MCF 10A (cell line): ENCODE data around the gene RACK1. TPM values are rescaled to one million over a fixed set of nuclear protein-coding genes. Genes with fewer than 3 reads are reported as not detected.

Source experiments
- BruUV-seq: library from RNA; stranded (reverse); fragments of 400-500 nt; replicated peaks from 2 replicates; lab custom pipeline; 2021; lab: Mats Ljungman, UMichigan
- CTCF ChIA-PET: fragments of 300-600 bp; sonication (Branson Sonifier 250); formaldehyde crosslinking; extraction: SDS; loops from one replicate; lab custom pipeline; 2021; ENCODE audit warnings: antibody characterized with exemption, inconsistent platforms; lab: Yijun Ruan, JAX
- POLR2A ChIA-PET: fragments of 300-600, 350-650 bp; sonication (Branson Sonifier 250); formaldehyde crosslinking; extraction: SDS; loops from one replicate; lab custom pipeline; 2020; ENCODE audit warnings: antibody characterized with exemption, inconsistent platforms; lab: Yijun Ruan, JAX
- DNase-seq: peaks from one replicate; pipeline ENCODE4 v3.0.0-alpha.2; 2018; ENCODE audit not compliant: unreplicated experiment
- H3K27ac Mint-ChIP-seq: one replicate; pipeline ENCODE4 v1.8.0; 2022; ENCODE audit warnings: mild to moderate bottlenecking, low read depth, mixed read lengths; ENCODE audit not compliant: unreplicated experiment
- H3K27me3 Mint-ChIP-seq: one replicate; pipeline ENCODE4 v1.8.0; 2022; ENCODE audit warnings: mixed read lengths; ENCODE audit not compliant: insufficient read depth, unreplicated experiment
- H3K36me3 Mint-ChIP-seq: one replicate; pipeline ENCODE4 v1.8.0; 2022; ENCODE audit warnings: mild to moderate bottlenecking, moderate library complexity, mixed read lengths; ENCODE audit not compliant: insufficient read depth, unreplicated experiment
- H3K4me1 Mint-ChIP-seq: one replicate; pipeline ENCODE4 v1.8.0; 2022; ENCODE audit warnings: mixed read lengths; ENCODE audit not compliant: insufficient read depth, unreplicated experiment
- H3K4me3 Mint-ChIP-seq: one replicate; pipeline ENCODE4 v1.8.0; 2022; ENCODE audit warnings: mild to moderate bottlenecking, moderate library complexity, mixed read lengths; ENCODE audit not compliant: unreplicated experiment
- H3K9me3 Mint-ChIP-seq: one replicate; pipeline ENCODE4 v1.8.0; 2022; ENCODE audit warnings: mixed read lengths; ENCODE audit not compliant: unreplicated experiment
- CTCF ChIP-seq: fragments of 200-600 bp; IDR thresholded peaks from one replicate; pipeline ENCODE4 v1.8.0; 2022; ENCODE audit warnings: antibody characterized with exemption, mild to moderate bottlenecking; ENCODE audit not compliant: unreplicated experiment
- intact Hi-C: fragments of 100-400 bp; cut with micrococcal nuclease; formaldehyde crosslinking; loops from 2 replicates; pipeline ENCODE4 v1.14.1; 2022
- total RNA-seq: library from RNA; stranded (reverse); gene quantifications from 2 replicates; pipeline ENCODE4 v1.2.3, GENCODE V29; 2022

RACK1 gene
- total RNA-seq, 1 experiment from 2014 or later, result 4,050 TPM

GRCh38 chr5:181258576-181258975 is 14.9 kb upstream of the RACK1 start:
- POLR2A ChIA-PET, result interaction anchor here (0.7 to 12.6 kb wide), 4 partner anchors 14 to 66 kb away, joined by 3 to 476 read pairs (median 22); partner anchors contain the start of genes RACK1, TRIM41 and TRIM7
- H3K36me3 Mint-ChIP-seq, result peaks cover 71% of the 10 kb centered on the region
- no peaks in the 10 kb centered on the region for H3K9me3 Mint-ChIP-seq
- H3K27ac Mint-ChIP-seq, result no peak overlapping the region
- CTCF ChIA-PET, result interaction anchor here (1.1 kb wide), 1 partner anchor 52 kb away, joined by 3 read pairs; no protein-coding TSS in a partner anchor
- peaks cover 30% of the 10 kb centered on the region for H3K4me1 Mint-ChIP-seq
- intact Hi-C loops, result no loop called here
- H3K4me3 Mint-ChIP-seq, result peak overlapping the region; percentile 86
- DNase-seq, result no peak
- no peak for TF ChIP-seq CTCF
- no TSS peak for BruUV-seq
- no peaks in the 10 kb centered on the region for H3K27me3 Mint-ChIP-seq

GRCh38 chr5:181255836-181256578 is 12.3 kb upstream of the RACK1 start:
- Mint-ChIP-seq H3K9me3 (no peaks in the 10 kb centered on the region), H3K36me3 (peaks cover 74% of the 10 kb centered on the region), H3K27me3 (no peaks in the 10 kb centered on the region), H3K27ac (no peak overlapping the region), H3K4me1 (peaks cover 40% of the 10 kb centered on the region), H3K4me3 (no peak overlapping the region)
- TF ChIP-seq CTCF, result no peak
- no peak for DNase-seq
- ChIA-PET CTCF (interaction anchor here (0.5 to 1.9 kb wide), 5 partner anchors 8 to 995 kb away, joined by 3 to 8 read pairs (median 5); no protein-coding TSS in a partner anchor), POLR2A (interaction anchor here (0.7 to 12.6 kb wide), 11 partner anchors 11 to 170 kb away, joined by 3 to 476 read pairs (median 4); partner anchors contain the start of genes RACK1 and TRIM41)
- intact Hi-C loops, result no loop called here
- no TSS peak for BruUV-seq

- peaks cover 77% of the 10 kb centered on the region for H3K36me3 Mint-ChIP-seq
- no peaks in the 10 kb centered on the region for H3K9me3 Mint-ChIP-seq
- no peak for TF ChIP-seq CTCF
- CTCF ChIA-PET, result interaction anchor here (0.7 to 1.4 kb wide), 4 partner anchors 10 to 66 kb away, joined by 3 to 8 read pairs (median 4); no protein-coding TSS in a partner anchor
- BruUV-seq, result no TSS peak
- H3K27me3 Mint-ChIP-seq, result no peaks in the 10 kb centered on the region
- no peak overlapping the region for H3K27ac Mint-ChIP-seq
- peaks cover 45% of the 10 kb centered on the region for H3K4me1 Mint-ChIP-seq
- DNase-seq, result no peak
- H3K4me3 Mint-ChIP-seq, result no peak overlapping the region
- POLR2A ChIA-PET, result interaction anchor here (1.1 to 12.6 kb wide), 9 partner anchors 11 to 87 kb away, joined by 3 to 476 read pairs (median 4); partner anchors contain the start of genes RACK1 and TRIM41
- intact Hi-C loops, result no loop called here
Measured at GRCh38 chr5:181255276-181255675, 11.6 kb upstream of the RACK1 start.

GRCh38 chr5:181248277-181248676 is 4.6 kb upstream of the RACK1 start:
- CTCF ChIA-PET, result interaction anchor here (0.6 to 1.9 kb wide), 4 partner anchors 9 to 78 kb away, joined by 3 to 7 read pairs (median 5); no protein-coding TSS in a partner anchor
- peak overlapping the region; percentile 99 for H3K4me3 Mint-ChIP-seq
- no peak for DNase-seq
- no peak for TF ChIP-seq CTCF
- H3K27me3 Mint-ChIP-seq, result no peaks in the 10 kb centered on the region
- POLR2A ChIA-PET, result interaction anchor here (0.9 to 19.6 kb wide), 8 partner anchors 8 to 75 kb away, joined by 3 to 476 read pairs (median 14); partner anchors contain the start of genes TRIM41 and TRIM52
- no peaks in the 10 kb centered on the region for H3K9me3 Mint-ChIP-seq
- BruUV-seq, result no TSS peak
- peaks cover 41% of the 10 kb centered on the region for H3K36me3 Mint-ChIP-seq
- peaks cover 59% of the 10 kb centered on the region for H3K4me1 Mint-ChIP-seq
- intact Hi-C loops, result no loop called here
- H3K27ac Mint-ChIP-seq, result peak overlapping the region; percentile 99
